Forelimb muscle (tissue), 1 donor: ENCODE measurements around the gene NOM1. TPM values are rescaled to one million over a fixed set of nuclear protein-coding genes. Genes with fewer than 3 reads are reported as not detected.

Experiments used
- DNase-seq: peaks from one replicate; pipeline ENCODE4 v3.0.0-alpha.2; 2013; ENCODE audit warnings: low read depth
- polyA plus RNA-seq: library from polyadenylated mRNA; unstranded; fragments of 120-200 nt; gene quantifications from one replicate; pipeline ENCODE4 v1.2.1, GENCODE V29; 2013; ENCODE audit not compliant: insufficient read length

NOM1 gene
- polyA plus RNA-seq, 1 donor = 15.1 TPM

GRCh38 chr7:157004521-157005455 lies 55.3 kb downstream of the NOM1 start:
- DNase-seq = no peak

- DNase-seq = no peak
Observed at GRCh38 chr7:157005456-157006204, 56.1 kb downstream of the NOM1 start.

- DNase-seq = no peak
Observed at GRCh38 chr7:157006205-157006747, 56.8 kb downstream of the NOM1 start.

GRCh38 chr7:157006829-157007469 lies 57.4 kb downstream of the NOM1 start:
- DNase-seq = no peak

- DNase-seq = no peak
Observed at GRCh38 chr7:157007470-157008066, 58.1 kb downstream of the NOM1 start.

- no peak for DNase-seq
Observed at GRCh38 chr7:157008206-157009169, 59.0 kb downstream of the NOM1 start.

GRCh38 chr7:157009170-157009777 lies 59.8 kb downstream of the NOM1 start:
- no peak for DNase-seq

- no peak for DNase-seq
Observed at GRCh38 chr7:157009778-157010587, 60.5 kb downstream of the NOM1 start.

GRCh38 chr7:157010588-157011332 lies 61.2 kb downstream of the NOM1 start, which contains the start of gene MNX1:
TSS of gene MNX1 (minus strand) at chr7:157010663. CDS start at chr7:157010350, 313 bp downstream.
- no peak for DNase-seq

- DNase-seq = no peak
Observed at GRCh38 chr7:157011333-157012112, 62.0 kb downstream of the NOM1 start.

GRCh38 chr7:157012113-157012547 lies 62.6 kb downstream of the NOM1 start:
- DNase-seq = no peak

GRCh38 chr7:157013101-157013500 lies 63.6 kb downstream of the NOM1 start:
- no peak for DNase-seq

- DNase-seq = no peak
Observed at GRCh38 chr7:157013602-157014549, 64.4 kb downstream of the NOM1 start.

GRCh38 chr7:157014635-157015555 lies 65.4 kb downstream of the NOM1 start:
- DNase-seq = no peak

GRCh38 chr7:157016024-157016351 lies 66.5 kb downstream of the NOM1 start:
- no peak for DNase-seq
